ENCODE data around the gene COCH. TPM values are rescaled to one million over a fixed set of nuclear protein-coding genes. Genes with fewer than 3 reads are reported as not detected.

COCH gene
- total RNA-seq, result 0.23 TPM in 1 of 2 replicates, not detected in the other

DNA sequence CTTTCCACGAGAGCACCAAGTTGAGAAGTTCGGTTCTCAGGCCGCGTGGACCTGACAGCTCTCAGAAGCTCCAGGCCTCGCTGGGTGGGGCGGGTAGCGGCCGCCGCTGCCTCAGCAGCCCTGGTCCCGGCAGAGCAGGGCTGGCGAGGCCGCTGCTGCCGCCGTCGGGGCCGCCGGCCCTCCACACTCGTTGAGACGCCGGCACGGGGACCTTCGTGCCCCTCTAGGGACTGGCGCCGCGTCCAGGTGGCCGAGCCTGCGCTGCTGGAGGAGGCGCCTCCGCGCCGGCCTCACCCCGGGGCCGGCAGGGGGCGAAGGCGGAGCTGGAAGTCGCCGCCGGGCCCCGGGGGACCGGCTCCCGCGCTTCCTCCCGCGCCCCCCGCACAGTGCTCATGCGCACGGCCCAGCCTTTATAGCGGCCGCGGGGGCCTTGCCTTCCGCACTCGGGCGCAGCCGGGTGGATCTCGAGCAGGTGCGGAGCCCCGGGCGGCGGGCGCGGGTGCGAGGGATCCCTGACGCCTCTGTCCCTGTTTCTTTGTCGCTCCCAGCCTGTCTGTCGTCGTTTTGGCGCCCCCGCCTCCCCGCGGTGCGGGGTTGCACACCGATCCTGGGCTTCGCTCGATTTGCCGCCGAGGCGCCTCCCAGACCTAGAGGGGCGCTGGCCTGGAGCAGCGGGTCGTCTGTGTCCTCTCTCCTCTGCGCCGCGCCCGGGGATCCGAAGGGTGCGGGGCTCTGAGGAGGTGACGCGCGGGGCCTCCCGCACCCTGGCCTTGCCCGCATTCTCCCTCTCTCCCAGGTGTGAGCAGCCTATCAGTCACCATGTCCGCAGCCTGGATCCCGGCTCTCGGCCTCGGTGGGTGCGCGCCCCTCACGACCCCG lies at the start of gene COCH:
TSS of gene COCH (plus strand) at position 440 of the 879 bp plus-strand sequence. CDS start at position 820, 380 bp downstream.

Other genes starting within 250 kb of the COCH start
- 4.6 and 10.5 TPM in 2 replicates for gene AP4S1, start 151.1 kb downstream of the COCH start, total RNA-seq
- 26.6 and 30.9 TPM in 2 replicates for gene STRN3, start 151.8 kb downstream of the COCH start, total RNA-seq